Neural cell (in vitro differentiated cells): ENCODE data around the gene BIRC2. TPM values are rescaled to one million over a fixed set of nuclear protein-coding genes. Genes with fewer than 3 reads are reported as not detected.

Experiments
- H2AFZ ChIP-seq: fragments of 200-600, 300-800 bp; sonication (generic), shearing (Covaris generic); 2 replicates; pipeline ENCODE4 v1.6.0; 2014; ENCODE audit warnings: low read depth, mild to moderate bottlenecking, antibody characterized with exemption, low read length, moderate library complexity
- H3F3A ChIP-seq: fragments of 200-600 bp; shearing (Covaris generic); 2 replicates; pipeline ENCODE4 v1.6.1; 2016; ENCODE audit warnings: mild to moderate bottlenecking, moderate library complexity, mixed read lengths, antibody characterized with exemption, low read length; ENCODE audit not compliant: insufficient read depth, poor library complexity, severe bottlenecking
- H3K27ac ChIP-seq: fragments of 200-600, 300-800 bp; sonication (generic), shearing (Covaris generic); 2 replicates; pipeline ENCODE4 v1.5.1; 2014; ENCODE audit warnings: mild to moderate bottlenecking, low read length, moderate library complexity
- H3K27me3 ChIP-seq: fragments of 300-800, 200-600 bp; sonication (generic), shearing (Covaris generic); 2 replicates; pipeline ENCODE4 v1.6.0; 2014; ENCODE audit warnings: mild to moderate bottlenecking, low read depth, low read length, moderate library complexity; ENCODE audit not compliant: insufficient read depth
- H3K36me3 ChIP-seq: fragments of 300-800, 200-600 bp; sonication (generic), shearing (Covaris generic); 2 replicates; pipeline ENCODE4 v1.5.1; 2014; ENCODE audit warnings: mild to moderate bottlenecking, antibody characterized with exemption, low read length, moderate library complexity; ENCODE audit not compliant: insufficient read depth
- H3K4me2 ChIP-seq: fragments of 300-800, 200-600 bp; sonication (generic), shearing (Covaris generic); 2 replicates; pipeline ENCODE4 v1.6.0; 2014; ENCODE audit warnings: mild to moderate bottlenecking, low read length
- H3K4me3 ChIP-seq: fragments of 300-800, 200-600 bp; sonication (generic), shearing (Covaris generic); 2 replicates; pipeline ENCODE4 v1.5.1; 2014; ENCODE audit warnings: mild to moderate bottlenecking, low read length, moderate library complexity
- H3K79me2 ChIP-seq: fragments of 200-600 bp; shearing (Covaris generic); replicated peaks from 2 replicates; pipeline ENCODE4 v1.6.0; 2014; ENCODE audit warnings: mild to moderate bottlenecking, low read length, moderate library complexity; ENCODE audit not compliant: insufficient read depth
- H3K9ac ChIP-seq: fragments of 300-800, 200-600 bp; sonication (generic), shearing (Covaris generic); 2 replicates; pipeline ENCODE4 v1.6.1; 2016; ENCODE audit warnings: mild to moderate bottlenecking, low read length, mixed read lengths
- H3K9me2 ChIP-seq: fragments of 200-600 bp; shearing (Covaris generic); 2 replicates; pipeline ENCODE4 v1.6.1; 2016; ENCODE audit warnings: mild to moderate bottlenecking, low read length, mixed read lengths; ENCODE audit not compliant: insufficient read depth
- H3K9me3 ChIP-seq: fragments of 200-600, 300-800 bp; sonication (generic), shearing (Covaris generic); 2 replicates; pipeline ENCODE4 v1.6.1; 2016; ENCODE audit warnings: mild to moderate bottlenecking, mixed run types, low read length, moderate library complexity, mixed read lengths
- H4K20me1 ChIP-seq: fragments of 200-600 bp; shearing (Covaris generic); 2 replicates; pipeline ENCODE4 v1.6.1; 2016; ENCODE audit warnings: mild to moderate bottlenecking, mixed run types; ENCODE audit not compliant: insufficient read depth
- CTCF ChIP-seq: fragments of 450-650 bp; IDR thresholded peaks from 2 replicates; pipeline ENCODE4 v1.5.1; 2014; ENCODE audit warnings: antibody characterized with exemption, mild to moderate bottlenecking, moderate library complexity; ENCODE audit not compliant: poor library complexity, severe bottlenecking
- EP300 ChIP-seq: fragments of 450-650 bp; conservative IDR thresholded peaks from 2 replicates; pipeline ENCODE4 v1.6.1; 2014; ENCODE audit warnings: antibody characterized with exemption, mild to moderate bottlenecking, moderate library complexity; ENCODE audit not compliant: poor library complexity, severe bottlenecking
- EZH2 ChIP-seq: fragments of 200-600, 300-800 bp; shearing (Covaris generic), sonication (generic); IDR thresholded peaks from 2 replicates; pipeline ENCODE4 v1.6.1; 2014; ENCODE audit warnings: antibody characterized with exemption, low read length, borderline replicate concordance, mild to moderate bottlenecking; ENCODE audit not compliant: insufficient read depth, poor library complexity, severe bottlenecking
- MXI1 ChIP-seq: fragments of 450-650 bp; conservative IDR thresholded peaks from 2 replicates; pipeline ENCODE4 v1.6.1; 2014; ENCODE audit warnings: antibody characterized with exemption, mild to moderate bottlenecking; ENCODE audit not compliant: poor library complexity, severe bottlenecking
- POLR2AphosphoS5 ChIP-seq: IDR thresholded peaks from 2 replicates; pipeline ENCODE4 v1.6.1; 2012
- RAD21 ChIP-seq: fragments of 450-650 bp; conservative IDR thresholded peaks from 2 replicates; pipeline ENCODE4 v1.6.1; 2014; ENCODE audit warnings: antibody characterized with exemption, mild to moderate bottlenecking, moderate library complexity
- REST ChIP-seq: IDR thresholded peaks from 2 replicates; pipeline ENCODE4 v1.6.1; 2012; ENCODE audit warnings: borderline replicate concordance
- SMC3 ChIP-seq: fragments of 450-650 bp; conservative IDR thresholded peaks from 2 replicates; pipeline ENCODE4 v1.6.1; 2014; ENCODE audit warnings: antibody characterized with exemption, mild to moderate bottlenecking, moderate library complexity; ENCODE audit not compliant: poor library complexity
- TAF1 ChIP-seq: IDR thresholded peaks from 2 replicates; pipeline ENCODE4 v1.6.1; 2012; ENCODE audit warnings: low read depth
- polyA plus RNA-seq: library from polyadenylated mRNA; depleted of rRNA; stranded (reverse); fragments of >200 nt; gene quantifications from 2 replicates; pipeline ENCODE4 v1.2.3, GENCODE V29; 2014

Gene BIRC2
- polyA plus RNA-seq, 1 donor from 2014 or later: 68.7 TPM

GRCh38 chr11:102346456-102346747, 612 bp upstream of the BIRC2 start:
- H3K4me3 ChIP-seq: peak overlapping the region; percentile 83
- H3K36me3 ChIP-seq: no peaks in the 10 kb centered on the region
- peak overlapping the region; percentile 84 for H2AFZ ChIP-seq
- no peaks in the 10 kb centered on the region for H4K20me1 ChIP-seq
- no peaks in the 10 kb centered on the region for H3K9me3 ChIP-seq
- no peak for TF ChIP-seq POLR2AphosphoS5
- TF ChIP-seq CTCF: no peak
- TF ChIP-seq REST: no peak
- no peak for TF ChIP-seq TAF1
- no peak for TF ChIP-seq EZH2
- no peak for TF ChIP-seq SMC3
- no peak for TF ChIP-seq MXI1
- TF ChIP-seq EP300: no peak
- TF ChIP-seq RAD21: no peak
- H3K9ac ChIP-seq: peak overlapping the region; percentile 88
- H3F3A ChIP-seq: peaks cover 4% of the 10 kb centered on the region
- no peaks in the 10 kb centered on the region for H3K27me3 ChIP-seq
- H3K4me2 ChIP-seq: peak overlapping the region; percentile 44
- H3K27ac ChIP-seq: peak overlapping the region; percentile 85
- peaks cover 37% of the 10 kb centered on the region for H3K79me2 ChIP-seq
- H3K9me2 ChIP-seq: no peaks in the 10 kb centered on the region

GRCh38 chr11:102347462-102348370, 702 bp downstream of the BIRC2 start:
- Histone ChIP-seq H3K9me2 (no peaks in the 10 kb centered on the region), H2AFZ (peak overlapping the region; percentile 77), H3K9me3 (no peaks in the 10 kb centered on the region), H3K27me3 (no peaks in the 10 kb centered on the region), H3K4me3 (peak overlapping the region; percentile 83), H3K9ac (peak overlapping the region; percentile 88), H3K4me2 (peak overlapping the region; percentile 83), H4K20me1 (no peaks in the 10 kb centered on the region), H3K27ac (peak overlapping the region; percentile 85), H3K36me3 (no peaks in the 10 kb centered on the region), H3K79me2 (peaks cover 37% of the 10 kb centered on the region), H3F3A (peaks cover 4% of the 10 kb centered on the region)
- TF ChIP-seq RAD21 (no peak), SMC3 (no peak), EZH2 (no peak), POLR2AphosphoS5 (no peak), CTCF (no peak), REST (no peak), EP300 (no peak), TAF1 (no peak)
